Measurements from ENCODE around the gene ADAMTSL1. TPM values are rescaled to one million over a fixed set of nuclear protein-coding genes. Genes with fewer than 3 reads are reported as not detected.

Gene ADAMTSL1
- total and polyA plus RNA-seq, 2 experiments from 2014 or later = 2.3 to 5.0 TPM

DNA sequence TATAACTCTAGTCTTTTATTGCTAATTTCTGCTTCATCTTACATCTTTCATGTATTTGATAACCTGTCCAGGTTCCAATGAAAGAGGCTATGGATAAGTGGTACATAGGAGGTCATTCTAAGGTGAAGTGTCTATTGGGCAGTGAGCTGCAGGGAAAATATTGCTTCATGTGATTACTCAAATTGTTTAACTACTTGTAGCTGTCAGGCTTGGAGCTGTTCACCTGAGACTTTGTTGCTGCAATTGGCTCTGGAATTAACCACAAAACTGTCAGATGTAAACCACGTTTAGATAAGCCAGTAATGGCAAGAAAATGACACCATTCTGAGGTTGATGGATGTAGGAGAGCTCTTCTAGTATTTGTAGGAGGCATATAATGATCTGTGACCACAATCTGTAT, 26.0 kb downstream of the ADAMTSL1 start:
- Histone ChIP-seq H3K4me3 (no peak overlapping the region), H3K9me2 (ENCODE audit: insufficient read depth) (no peaks in the 10 kb centered on the region), H3K79me2 (replicated peaks; ENCODE audit: insufficient read depth) (no peaks in the 10 kb centered on the region), H3F3A (replicated peaks; ENCODE audit: low read depth) (no peaks in the 10 kb centered on the region), H3K36me3 (ENCODE audit: insufficient read depth) (no peaks in the 10 kb centered on the region), H3K4me1 (ENCODE audit: insufficient read depth) (peaks cover 23% of the 10 kb centered on the region), H3K27ac (ENCODE audit: low read depth) (no peak overlapping the region), H2AFZ (no peak overlapping the region), H3K27me3 (ENCODE audit: insufficient read depth) (no peaks in the 10 kb centered on the region), H3K4me2 (no peak overlapping the region), H4K20me1 (replicated peaks; ENCODE audit: insufficient read depth) (no peaks in the 10 kb centered on the region)
- DNase-seq (ENCODE audit: low spot score) (no peak), ATAC-seq (no peak)
- Mint-ChIP-seq H3K9me3 (no peaks in the 10 kb centered on the region), H3K27me3 (ENCODE audit: insufficient read depth, low read depth, poor library complexity) (no peaks in the 10 kb centered on the region), H3K27ac (no peak overlapping the region), H3K4me3 (no peak overlapping the region), H3K36me3 (ENCODE audit: low read depth) (no peaks in the 10 kb centered on the region), H3K4me1 (peaks cover 25% of the 10 kb centered on the region)
- TF ChIP-seq, protein P1, sequence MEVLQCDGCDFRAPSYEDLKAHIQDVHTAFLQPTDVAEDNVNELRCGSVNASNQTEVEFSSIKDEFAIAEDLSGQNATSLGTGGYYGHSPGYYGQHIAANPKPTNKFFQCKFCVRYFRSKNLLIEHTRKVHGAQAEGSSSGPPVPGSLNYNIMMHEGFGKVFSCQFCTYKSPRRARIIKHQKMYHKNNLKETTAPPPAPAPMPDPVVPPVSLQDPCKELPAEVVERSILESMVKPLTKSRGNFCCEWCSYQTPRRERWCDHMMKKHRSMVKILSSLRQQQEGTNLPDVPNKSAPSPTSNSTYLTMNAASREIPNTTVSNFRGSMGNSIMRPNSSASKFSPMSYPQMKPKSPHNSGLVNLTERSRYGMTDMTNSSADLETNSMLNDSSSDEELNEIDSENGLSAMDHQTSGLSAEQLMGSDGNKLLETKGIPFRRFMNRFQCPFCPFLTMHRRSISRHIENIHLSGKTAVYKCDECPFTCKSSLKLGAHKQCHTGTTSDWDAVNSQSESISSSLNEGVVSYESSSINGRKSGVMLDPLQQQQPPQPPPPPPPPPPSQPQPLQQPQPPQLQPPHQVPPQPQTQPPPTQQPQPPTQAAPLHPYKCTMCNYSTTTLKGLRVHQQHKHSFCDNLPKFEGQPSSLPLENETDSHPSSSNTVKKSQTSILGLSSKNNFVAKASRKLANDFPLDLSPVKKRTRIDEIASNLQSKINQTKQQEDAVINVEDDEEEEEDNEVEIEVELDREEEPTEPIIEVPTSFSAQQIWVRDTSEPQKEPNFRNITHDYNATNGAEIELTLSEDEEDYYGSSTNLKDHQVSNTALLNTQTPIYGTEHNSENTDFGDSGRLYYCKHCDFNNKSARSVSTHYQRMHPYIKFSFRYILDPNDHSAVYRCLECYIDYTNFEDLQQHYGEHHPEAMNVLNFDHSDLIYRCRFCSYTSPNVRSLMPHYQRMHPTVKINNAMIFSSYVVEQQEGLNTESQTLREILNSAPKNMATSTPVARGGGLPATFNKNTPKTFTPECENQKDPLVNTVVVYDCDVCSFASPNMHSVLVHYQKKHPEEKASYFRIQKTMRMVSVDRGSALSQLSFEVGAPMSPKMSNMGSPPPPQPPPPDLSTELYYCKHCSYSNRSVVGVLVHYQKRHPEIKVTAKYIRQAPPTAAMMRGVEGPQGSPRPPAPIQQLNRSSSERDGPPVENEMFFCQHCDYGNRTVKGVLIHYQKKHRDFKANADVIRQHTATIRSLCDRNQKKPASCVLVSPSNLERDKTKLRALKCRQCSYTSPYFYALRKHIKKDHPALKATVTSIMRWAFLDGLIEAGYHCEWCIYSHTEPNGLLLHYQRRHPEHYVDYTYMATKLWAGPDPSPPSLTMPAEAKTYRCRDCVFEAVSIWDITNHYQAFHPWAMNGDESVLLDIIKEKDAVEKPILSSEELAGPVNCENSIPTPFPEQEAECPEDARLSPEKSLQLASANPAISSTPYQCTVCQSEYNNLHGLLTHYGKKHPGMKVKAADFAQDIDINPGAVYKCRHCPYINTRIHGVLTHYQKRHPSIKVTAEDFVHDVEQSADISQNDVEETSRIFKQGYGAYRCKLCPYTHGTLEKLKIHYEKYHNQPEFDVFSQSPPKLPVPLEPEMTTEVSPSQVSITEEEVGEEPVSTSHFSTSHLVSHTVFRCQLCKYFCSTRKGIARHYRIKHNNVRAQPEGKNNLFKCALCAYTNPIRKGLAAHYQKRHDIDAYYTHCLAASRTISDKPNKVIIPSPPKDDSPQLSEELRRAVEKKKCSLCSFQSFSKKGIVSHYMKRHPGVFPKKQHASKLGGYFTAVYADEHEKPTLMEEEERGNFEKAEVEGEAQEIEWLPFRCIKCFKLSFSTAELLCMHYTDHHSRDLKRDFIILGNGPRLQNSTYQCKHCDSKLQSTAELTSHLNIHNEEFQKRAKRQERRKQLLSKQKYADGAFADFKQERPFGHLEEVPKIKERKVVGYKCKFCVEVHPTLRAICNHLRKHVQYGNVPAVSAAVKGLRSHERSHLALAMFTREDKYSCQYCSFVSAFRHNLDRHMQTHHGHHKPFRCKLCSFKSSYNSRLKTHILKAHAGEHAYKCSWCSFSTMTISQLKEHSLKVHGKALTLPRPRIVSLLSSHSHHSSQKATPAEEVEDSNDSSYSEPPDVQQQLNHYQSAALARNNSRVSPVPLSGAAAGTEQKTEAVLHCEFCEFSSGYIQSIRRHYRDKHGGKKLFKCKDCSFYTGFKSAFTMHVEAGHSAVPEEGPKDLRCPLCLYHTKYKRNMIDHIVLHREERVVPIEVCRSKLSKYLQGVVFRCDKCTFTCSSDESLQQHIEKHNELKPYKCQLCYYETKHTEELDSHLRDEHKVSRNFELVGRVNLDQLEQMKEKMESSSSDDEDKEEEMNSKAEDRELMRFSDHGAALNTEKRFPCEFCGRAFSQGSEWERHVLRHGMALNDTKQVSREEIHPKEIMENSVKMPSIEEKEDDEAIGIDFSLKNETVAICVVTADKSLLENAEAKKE (CRISPR knock-in tag; IDR thresholded peaks at IDR 0.05) = no peak
- TF ChIP-seq ZNF114 (CRISPR knock-in tag; IDR thresholded peaks at IDR 0.05) = no peak
- no peak for TF ChIP-seq JUNB (IDR thresholded peaks at IDR 0.05; ENCODE audit: unreplicated experiment)
- TF ChIP-seq NANOG (IDR thresholded peaks at IDR 0.05; ENCODE audit: borderline replicate concordance) = no peak
- TF ChIP-seq STAT1 (IDR thresholded peaks at IDR 0.05; ENCODE audit: unreplicated experiment) = no peak
- no peak for TF ChIP-seq POLR2AphosphoS5 (IDR thresholded peaks at IDR 0.05; ENCODE audit: low read depth)

GRCh38 chr9:18500451-18500850, 26.5 kb downstream of the ADAMTSL1 start:
- Histone ChIP-seq H4K20me1 (replicated peaks; ENCODE audit: insufficient read depth) (no peaks in the 10 kb centered on the region), H3K9me2 (ENCODE audit: insufficient read depth) (no peaks in the 10 kb centered on the region), H3K4me2 (no peak overlapping the region), H3K36me3 (ENCODE audit: insufficient read depth) (no peaks in the 10 kb centered on the region), H3K27me3 (ENCODE audit: insufficient read depth) (no peaks in the 10 kb centered on the region), H3K79me2 (replicated peaks; ENCODE audit: insufficient read depth) (no peaks in the 10 kb centered on the region), H3K4me3 (no peak overlapping the region), H3F3A (replicated peaks; ENCODE audit: low read depth) (no peaks in the 10 kb centered on the region), H2AFZ (no peak overlapping the region), H3K4me1 (ENCODE audit: insufficient read depth) (peaks cover 28% of the 10 kb centered on the region), H3K27ac (ENCODE audit: low read depth) (no peak overlapping the region)
- H3K4me3 Mint-ChIP-seq = no peak overlapping the region
- no peaks in the 10 kb centered on the region for H3K27me3 Mint-ChIP-seq (ENCODE audit: insufficient read depth, low read depth, poor library complexity)
- DNase-seq (ENCODE audit: low spot score) (no peak), ATAC-seq (no peak)
- no peak overlapping the region for H3K27ac Mint-ChIP-seq
- H3K9me3 Mint-ChIP-seq = no peaks in the 10 kb centered on the region
- no peaks in the 10 kb centered on the region for H3K36me3 Mint-ChIP-seq (ENCODE audit: low read depth)
- H3K4me1 Mint-ChIP-seq = peaks cover 30% of the 10 kb centered on the region
- TF ChIP-seq STAT1 (IDR thresholded peaks at IDR 0.05; ENCODE audit: unreplicated experiment) = no peak
- TF ChIP-seq POLR2AphosphoS5 (IDR thresholded peaks at IDR 0.05; ENCODE audit: low read depth) = no peak
- TF ChIP-seq ZNF114 (CRISPR knock-in tag; IDR thresholded peaks at IDR 0.05) = no peak
- TF ChIP-seq REST (IDR thresholded peaks at IDR 0.05; ENCODE audit: unreplicated experiment) = no peak
- no peak for TF ChIP-seq EZH2 (IDR thresholded peaks at IDR 0.05; ENCODE audit: low read depth, unreplicated experiment)
- no peak for TF ChIP-seq CREB1 (CRISPR knock-in tag; IDR thresholded peaks at IDR 0.05; ENCODE audit: low read depth)
- TF ChIP-seq JUNB (IDR thresholded peaks at IDR 0.05; ENCODE audit: unreplicated experiment) = no peak
- TF ChIP-seq, protein P2, sequence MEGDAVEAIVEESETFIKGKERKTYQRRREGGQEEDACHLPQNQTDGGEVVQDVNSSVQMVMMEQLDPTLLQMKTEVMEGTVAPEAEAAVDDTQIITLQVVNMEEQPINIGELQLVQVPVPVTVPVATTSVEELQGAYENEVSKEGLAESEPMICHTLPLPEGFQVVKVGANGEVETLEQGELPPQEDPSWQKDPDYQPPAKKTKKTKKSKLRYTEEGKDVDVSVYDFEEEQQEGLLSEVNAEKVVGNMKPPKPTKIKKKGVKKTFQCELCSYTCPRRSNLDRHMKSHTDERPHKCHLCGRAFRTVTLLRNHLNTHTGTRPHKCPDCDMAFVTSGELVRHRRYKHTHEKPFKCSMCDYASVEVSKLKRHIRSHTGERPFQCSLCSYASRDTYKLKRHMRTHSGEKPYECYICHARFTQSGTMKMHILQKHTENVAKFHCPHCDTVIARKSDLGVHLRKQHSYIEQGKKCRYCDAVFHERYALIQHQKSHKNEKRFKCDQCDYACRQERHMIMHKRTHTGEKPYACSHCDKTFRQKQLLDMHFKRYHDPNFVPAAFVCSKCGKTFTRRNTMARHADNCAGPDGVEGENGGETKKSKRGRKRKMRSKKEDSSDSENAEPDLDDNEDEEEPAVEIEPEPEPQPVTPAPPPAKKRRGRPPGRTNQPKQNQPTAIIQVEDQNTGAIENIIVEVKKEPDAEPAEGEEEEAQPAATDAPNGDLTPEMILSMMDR (conservative IDR thresholded peaks at IDR 0.05; ENCODE audit: low read depth in 2 of 2) = no peak
